ENCODE data around the gene TAF9B.

- TF ChIP-seq, protein P1, sequence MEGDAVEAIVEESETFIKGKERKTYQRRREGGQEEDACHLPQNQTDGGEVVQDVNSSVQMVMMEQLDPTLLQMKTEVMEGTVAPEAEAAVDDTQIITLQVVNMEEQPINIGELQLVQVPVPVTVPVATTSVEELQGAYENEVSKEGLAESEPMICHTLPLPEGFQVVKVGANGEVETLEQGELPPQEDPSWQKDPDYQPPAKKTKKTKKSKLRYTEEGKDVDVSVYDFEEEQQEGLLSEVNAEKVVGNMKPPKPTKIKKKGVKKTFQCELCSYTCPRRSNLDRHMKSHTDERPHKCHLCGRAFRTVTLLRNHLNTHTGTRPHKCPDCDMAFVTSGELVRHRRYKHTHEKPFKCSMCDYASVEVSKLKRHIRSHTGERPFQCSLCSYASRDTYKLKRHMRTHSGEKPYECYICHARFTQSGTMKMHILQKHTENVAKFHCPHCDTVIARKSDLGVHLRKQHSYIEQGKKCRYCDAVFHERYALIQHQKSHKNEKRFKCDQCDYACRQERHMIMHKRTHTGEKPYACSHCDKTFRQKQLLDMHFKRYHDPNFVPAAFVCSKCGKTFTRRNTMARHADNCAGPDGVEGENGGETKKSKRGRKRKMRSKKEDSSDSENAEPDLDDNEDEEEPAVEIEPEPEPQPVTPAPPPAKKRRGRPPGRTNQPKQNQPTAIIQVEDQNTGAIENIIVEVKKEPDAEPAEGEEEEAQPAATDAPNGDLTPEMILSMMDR (IDR thresholded peaks at IDR 0.05; ENCODE audit: low read depth, low read length) = no peak
- TF ChIP-seq EZH2phosphoT487 (IDR thresholded peaks at IDR 0.05; ENCODE audit: low read depth) = no peak
Observed at GRCh38 chrX:78104447-78105176, 34.8 kb downstream of the TAF9B start.
